GM18861 (cell line): ENCODE data around the gene LSM7.

ENCODE experiments used
- ATAC-seq: cut with Tn5 transposase; IDR thresholded peaks from one replicate; pipeline ENCODE4 v1.9.1; 2021; ENCODE audit not compliant: unreplicated experiment

LSM7 gene

GRCh38 chr19:2325281-2326046, 2.9 kb downstream of the LSM7 start:
- ATAC-seq = no peak

GRCh38 chr19:2324220-2324948, 4.0 kb downstream of the LSM7 start:
- ATAC-seq = no peak

GRCh38 chr19:2323707-2324106, 4.7 kb downstream of the LSM7 start:
- no peak for ATAC-seq

- no peak for ATAC-seq
Measured at GRCh38 chr19:2321565-2322283, 6.7 kb downstream of the LSM7 start.

DNA sequence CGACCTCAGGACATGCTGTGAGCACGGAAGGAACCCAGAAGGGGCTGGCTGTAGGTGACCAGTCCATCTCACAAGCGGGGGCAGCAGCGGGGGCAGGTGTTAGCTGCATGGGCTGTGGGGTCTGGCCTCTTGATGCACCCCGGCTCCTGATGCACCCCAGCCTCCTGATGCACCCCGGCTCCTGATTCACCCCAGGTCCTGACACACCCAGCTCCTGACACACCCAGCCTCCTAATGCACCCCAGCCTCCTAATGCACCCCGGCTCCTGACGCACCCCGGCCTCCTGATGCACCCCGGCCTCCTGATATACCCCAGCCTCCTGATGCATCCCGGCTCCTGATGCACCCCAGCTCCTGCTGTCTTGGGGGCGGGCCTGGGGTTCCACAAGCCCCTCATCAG, 7.4 kb downstream of the LSM7 start:
- no peak for ATAC-seq

DNA sequence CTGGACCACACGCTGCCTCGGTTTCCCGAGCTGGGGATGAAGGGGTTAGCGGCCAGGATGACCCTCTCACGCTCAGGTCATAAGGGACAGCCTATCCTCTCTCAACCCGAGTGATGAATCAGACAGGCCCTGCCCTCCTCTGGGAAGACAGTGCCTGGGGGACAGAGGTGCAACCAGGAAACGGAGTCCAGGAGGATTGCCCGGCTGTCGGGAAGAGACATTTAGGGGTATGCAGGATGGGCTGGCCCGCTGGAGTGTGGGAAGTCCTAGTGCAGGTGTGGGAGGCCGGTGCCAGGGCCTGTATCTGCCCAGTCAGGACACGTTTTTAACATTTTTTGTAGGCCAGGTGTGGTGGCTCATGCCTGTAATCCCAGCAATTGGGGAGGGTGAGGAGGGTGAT, 8.3 kb downstream of the LSM7 start:
- no peak for ATAC-seq

- no peak for ATAC-seq
Measured at GRCh38 chr19:2319551-2319950, 8.8 kb downstream of the LSM7 start.

DNA sequence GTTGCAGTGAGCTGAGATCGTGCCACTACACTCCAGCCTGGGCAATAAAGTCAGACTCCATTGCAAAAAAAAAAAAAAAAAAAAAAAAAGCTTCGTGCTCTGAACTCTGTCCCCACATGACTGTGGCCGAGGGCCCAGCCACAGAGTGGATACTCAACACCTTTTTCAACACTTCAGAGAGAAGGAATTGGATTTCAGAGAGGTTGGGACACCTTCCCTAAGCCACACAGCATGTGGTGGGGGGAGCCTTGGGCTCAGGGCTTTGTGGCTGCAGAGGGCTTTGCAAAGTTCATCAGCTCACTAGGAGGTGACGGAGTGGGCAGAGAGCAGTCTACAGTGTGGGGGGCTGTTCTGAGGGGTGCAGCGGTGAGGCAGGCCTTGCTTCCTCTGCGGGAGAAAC, 9.5 kb downstream of the LSM7 start:
- no peak for ATAC-seq

GRCh38 chr19:2317756-2318155, 10.6 kb downstream of the LSM7 start:
- no peak for ATAC-seq

GRCh38 chr19:2317300-2317699, 11.1 kb downstream of the LSM7 start:
- ATAC-seq = no peak

DNA sequence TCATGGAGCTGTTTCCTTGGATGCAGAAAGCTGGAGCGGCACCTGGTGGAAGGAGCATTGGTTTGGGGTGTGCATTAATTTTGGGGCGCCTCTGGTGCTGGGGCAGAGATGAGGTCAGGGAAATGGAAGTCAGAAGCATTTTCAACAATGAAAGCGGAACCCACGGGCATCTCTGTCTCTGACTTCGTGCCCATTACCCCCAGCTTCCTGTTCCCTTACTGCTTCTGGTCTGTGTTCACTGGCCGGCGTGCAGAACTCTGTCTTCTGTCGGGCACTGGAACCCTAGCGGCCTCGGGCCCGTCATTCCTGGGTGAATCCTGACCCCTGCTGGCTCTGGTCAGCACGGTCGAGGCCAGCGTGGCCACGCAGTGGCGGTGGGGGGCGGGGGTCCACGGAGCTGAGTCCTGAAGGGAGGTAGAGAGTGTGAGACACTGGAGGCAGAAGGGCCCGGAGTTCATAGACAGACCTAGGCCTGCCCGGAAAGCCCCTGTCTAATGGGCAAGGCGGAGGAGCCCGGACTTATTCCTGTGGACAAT, 12.5 kb downstream of the LSM7 start:
- ATAC-seq = no peak

- no peak for ATAC-seq
Measured at GRCh38 chr19:2315121-2315817, 13.1 kb downstream of the LSM7 start.

DNA sequence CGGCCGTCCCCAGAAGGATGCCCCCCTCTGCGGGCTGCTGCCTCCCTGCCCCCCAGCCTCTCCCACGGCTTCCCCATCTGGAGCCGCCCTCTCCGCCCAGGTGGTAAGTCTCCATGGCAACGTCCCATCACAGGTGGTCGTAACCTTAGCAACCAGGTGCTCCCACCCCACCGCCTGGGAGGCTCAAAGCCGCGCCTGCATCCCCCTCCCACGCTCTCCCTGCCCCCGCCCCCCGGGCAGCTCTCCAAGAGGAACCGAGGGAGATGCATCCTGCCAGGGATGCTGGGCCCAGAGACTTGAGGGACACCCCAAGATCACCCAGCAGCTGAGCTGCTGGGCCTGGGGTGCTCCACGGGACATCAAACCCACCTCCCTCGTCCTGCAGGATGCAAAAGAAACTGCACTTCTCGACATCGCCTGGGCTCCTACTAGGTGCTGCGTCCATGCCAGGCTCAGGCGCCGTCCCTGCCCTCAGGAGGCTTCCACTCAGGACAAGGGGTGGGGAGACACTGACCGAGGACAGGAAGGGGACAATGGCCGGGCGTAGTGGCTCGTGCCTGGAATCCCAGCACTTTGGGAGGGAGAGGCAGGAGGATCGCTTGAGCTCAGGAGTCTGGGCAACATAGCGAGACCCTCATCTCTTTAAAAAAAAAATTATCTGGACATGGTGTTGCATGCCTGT, 15.4 kb downstream of the LSM7 start:
- ATAC-seq = no peak

- no peak for ATAC-seq
Measured at GRCh38 chr19:2311093-2311492, 17.3 kb downstream of the LSM7 start.

DNA sequence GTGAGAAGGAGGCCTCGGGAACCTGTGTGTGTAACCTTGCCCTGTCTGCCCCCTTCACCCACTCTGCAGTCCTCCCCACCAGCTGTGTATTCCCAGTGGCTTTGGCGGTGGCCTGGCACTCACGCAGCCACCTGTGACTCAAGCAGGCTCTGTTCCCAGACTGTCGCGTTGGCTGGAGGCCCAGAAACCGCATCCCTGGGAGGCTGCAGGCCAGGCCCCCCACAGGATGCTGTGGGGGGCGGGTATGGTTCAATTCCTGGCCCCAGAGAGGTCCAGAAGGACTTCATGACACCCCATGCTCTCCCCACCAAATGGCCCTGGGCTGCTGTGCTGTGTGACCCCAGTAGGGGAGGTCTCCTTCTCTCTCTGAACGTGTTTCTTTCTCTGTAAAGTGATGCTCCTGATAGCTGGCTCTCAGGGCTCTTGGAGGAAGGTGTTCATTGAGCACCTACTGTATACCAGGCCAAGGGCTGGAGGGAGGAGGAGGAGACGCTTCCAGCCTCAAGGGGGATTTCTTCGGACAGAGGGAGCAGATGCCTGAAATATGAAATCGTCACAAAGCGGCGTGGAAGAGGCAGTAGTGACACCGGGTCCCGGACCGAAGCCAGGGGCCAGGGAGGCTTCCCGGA, 18.5 kb downstream of the LSM7 start:
- no peak for ATAC-seq

DNA sequence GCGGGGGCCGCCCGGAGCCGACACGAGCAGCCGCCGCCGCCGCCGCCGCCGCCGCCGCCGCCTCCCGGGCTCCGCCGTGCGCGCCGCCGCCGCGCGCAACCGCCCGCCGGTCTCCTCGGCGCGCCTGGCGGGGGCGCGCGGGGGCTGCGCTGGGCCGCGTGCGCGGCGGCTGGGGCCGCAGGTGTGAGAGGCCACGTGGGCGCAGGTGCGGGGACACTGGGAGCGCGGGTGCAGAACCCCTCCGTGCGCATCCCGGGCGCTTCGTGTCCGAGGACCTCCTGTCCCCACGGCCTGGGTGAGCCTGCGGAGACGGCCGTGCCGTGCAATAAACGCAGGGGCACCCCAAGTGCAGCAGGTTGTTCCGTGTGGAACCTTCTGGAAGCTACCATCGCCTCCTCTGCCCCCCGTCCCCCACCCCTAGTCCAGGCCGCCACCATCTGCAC, 20.3 kb downstream of the LSM7 start, which contains the start of gene LINGO3:
TSS of gene LINGO3 (minus strand) at position 41 of the 443 bp plus-strand sequence. CDS start 16,378 bp downstream, outside the sequence.
- ATAC-seq = no peak

- no peak for ATAC-seq
Measured at GRCh38 chr19:2307518-2308012, 20.8 kb downstream of the LSM7 start.

DNA sequence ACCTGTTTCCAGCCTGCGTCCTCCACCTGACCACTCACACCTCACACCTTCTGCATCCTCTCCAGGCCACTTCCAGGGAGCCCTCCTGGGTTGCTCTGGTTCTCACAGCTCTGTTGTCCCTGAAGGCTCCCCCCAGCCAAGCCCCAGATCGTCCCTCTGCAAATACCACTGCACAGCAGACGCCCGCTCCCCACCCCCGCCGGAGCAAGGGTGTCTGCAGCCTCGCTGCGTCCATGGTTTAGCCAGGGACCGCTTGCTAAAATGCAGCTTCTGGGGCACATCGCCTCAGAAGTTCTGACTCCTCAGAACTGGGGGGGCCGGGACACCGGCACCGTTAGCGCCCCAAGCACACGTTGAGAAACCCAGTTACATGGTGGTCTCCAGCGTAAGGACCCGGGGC, 21.4 kb downstream of the LSM7 start:
- ATAC-seq = no peak

- no peak for ATAC-seq
Measured at GRCh38 chr19:2306281-2306806, 22.0 kb downstream of the LSM7 start.
